Measurements from ENCODE around the gene MSL3.

Gene MSL3

GRCh38 chrX:11759172-11759460 is 1.1 kb downstream of the MSL3 start:
- ChIA-PET CTCF (interaction anchor here (0.6 to 1.9 kb wide), 3 partner anchors 11 to 1235 kb away, joined by 3 to 8 read pairs (median 3); no protein-coding TSS in a partner anchor), POLR2A (no interaction called here)
- Histone ChIP-seq H3K4me3 (ENCODE audit: low read depth, low read length) (peak overlapping the region; percentile 58), H3K9me3 (ENCODE audit: control insufficient read depth, insufficient read depth, low read depth, low read length) (no peaks in the 10 kb centered on the region), H3K27ac (ENCODE audit: extremely low read depth, low read depth, low read length) (peak overlapping the region; percentile 40; the same call in 1 of the 2 replicates), H3K36me3 (ENCODE audit: control insufficient read depth in 2 of 2, insufficient read depth in 1 of 2, low read length in 2 of 2) (peaks cover 10 to 35% of the 10 kb centered on the region in 2 experiments; a peak in 2 of 3 replicates), H3K4me1 (ENCODE audit: control insufficient read depth, insufficient read depth, low read length) (peaks cover 6% of the 10 kb centered on the region; the same call in 1 of the 2 replicates)
- TF ChIP-seq SP3 (tag by site-specific recombination; IDR thresholded peaks at IDR 0.05) (0 out of 2 replicates have a peak, but pooled peaks have one; percentile 34), OSR2 (tag by site-specific recombination; IDR thresholded peaks at IDR 0.05) (no peak), ZNF335 (tag by site-specific recombination; conservative IDR thresholded peaks at IDR 0.05) (0 out of 2 replicates have a peak, but pooled peaks have one; percentile 48), KLF1 (tag by site-specific recombination; IDR thresholded peaks at IDR 0.05) (peak; percentile 47; the same call in 1 of the 2 replicates), KLF16 (tag by site-specific recombination; IDR thresholded peaks at IDR 0.05) (0 out of 2 replicates have a peak, but pooled peaks have one; percentile 1), ZFP37 (tag by site-specific recombination; IDR thresholded peaks at IDR 0.05) (no peak)

GRCh38 chrX:11759461-11760311 is 1.6 kb downstream of the MSL3 start:
- Histone ChIP-seq H3K4me1 (ENCODE audit: control insufficient read depth, insufficient read depth, low read length) (peaks cover 6% of the 10 kb centered on the region; the same call in 1 of the 2 replicates), H3K36me3 (ENCODE audit: control insufficient read depth in 2 of 2, insufficient read depth in 1 of 2, low read length in 2 of 2) (peaks cover 10 to 41% of the 10 kb centered on the region in 2 experiments; a peak in 2 of 3 replicates), H3K4me3 (ENCODE audit: low read depth, low read length) (peak overlapping the region; percentile 58), H3K27ac (ENCODE audit: extremely low read depth, low read depth, low read length) (no peak overlapping the region), H3K9me3 (ENCODE audit: control insufficient read depth, insufficient read depth, low read depth, low read length) (no peaks in the 10 kb centered on the region)
- ChIA-PET CTCF (interaction anchor here (0.6 to 1.9 kb wide), 3 partner anchors 10 to 1235 kb away, joined by 3 to 8 read pairs (median 3); no protein-coding TSS in a partner anchor), POLR2A (no interaction called here)
- no peak for TF ChIP-seq ZNF324 (tag by site-specific recombination; IDR thresholded peaks at IDR 0.05)
- TF ChIP-seq ZNF155 (tag by site-specific recombination; IDR thresholded peaks at IDR 0.05) = no peak
- peak; percentile 66 for TF ChIP-seq ZNF335 (tag by site-specific recombination; conservative IDR thresholded peaks at IDR 0.05)
- TF ChIP-seq ZBTB48 (tag by site-specific recombination; IDR thresholded peaks at IDR 0.05) = no peak
- no peak for TF ChIP-seq ZNF585B (tag by site-specific recombination; IDR thresholded peaks at IDR 0.05)
- TF ChIP-seq ZSCAN23 (tag by site-specific recombination; IDR thresholded peaks at IDR 0.05) = no peak
- TF ChIP-seq CTCF (tag by site-specific recombination; IDR thresholded peaks at IDR 0.05) = no peak
- peak; percentile 48 for TF ChIP-seq PRDM10 (tag by site-specific recombination; IDR thresholded peaks at IDR 0.05)
- no peak for TF ChIP-seq GLI4 (tag by site-specific recombination; IDR thresholded peaks at IDR 0.05)
- TF ChIP-seq ZNF114 (tag by site-specific recombination; IDR thresholded peaks at IDR 0.05) = no peak
- peak; percentile 78 for TF ChIP-seq ZBTB17 (tag by site-specific recombination; IDR thresholded peaks at IDR 0.05)
- no peak for TF ChIP-seq HOXD13 (CRISPR knock-in tag; IDR thresholded peaks at IDR 0.05; ENCODE audit: borderline replicate concordance)
- no peak for TF ChIP-seq ZNF560 (tag by site-specific recombination; IDR thresholded peaks at IDR 0.05; ENCODE audit: borderline replicate concordance)
- TF ChIP-seq ZSCAN4 (tag by site-specific recombination; IDR thresholded peaks at IDR 0.05) = no peak
- no peak for TF ChIP-seq ZFP69B (tag by site-specific recombination; IDR thresholded peaks at IDR 0.05)
- TF ChIP-seq ZNF148 (tag by site-specific recombination; IDR thresholded peaks at IDR 0.05; ENCODE audit: borderline replicate concordance) = no peak
